Measurements from ENCODE around the gene TTC27.

DNA sequence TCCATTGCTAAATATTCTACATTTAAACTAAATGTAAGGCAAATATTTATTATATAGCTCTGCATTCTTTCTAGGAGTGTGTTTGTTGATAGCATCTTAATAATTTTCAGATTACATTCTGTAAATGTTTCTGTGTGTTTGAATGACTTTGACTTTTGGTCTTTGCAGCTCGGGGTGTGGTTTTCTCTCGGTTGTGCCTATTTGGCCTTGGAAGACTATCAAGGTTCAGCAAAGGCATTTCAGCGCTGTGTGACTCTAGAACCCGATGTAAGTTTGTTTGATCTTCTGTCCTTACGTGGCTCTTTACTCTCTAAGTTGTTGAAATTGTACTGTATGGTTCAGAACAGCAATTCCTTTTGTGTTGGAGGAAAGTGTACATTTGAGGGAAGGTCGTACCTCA lies 149.9 kb downstream of the TTC27 start:
- TF ChIP-seq CTCF (IDR thresholded peaks at IDR 0.05) = no peak
- no peak for TF ChIP-seq POLR2A (IDR thresholded peaks at IDR 0.05)

All from right lobe of liver (tissue), 4 donors.